ENCODE measurements around the gene CCER1. TPM values are rescaled to one million over a fixed set of nuclear protein-coding genes. Genes with fewer than 3 reads are reported as not detected.

The CCER1 gene
- polyA plus RNA-seq, 6 donors from 2014 or later, result not detected

- ATAC-seq (ENCODE audit: low read depth in 2 of 2) (peak; percentile 34 to 48), DNase-seq (peak; percentile 23)
- no peaks in the 10 kb centered on the region for H3K4me1 Mint-ChIP-seq
- H3K36me3 Mint-ChIP-seq, result no peaks in the 10 kb centered on the region
- H3K27ac Mint-ChIP-seq, result no peak overlapping the region
- no peaks in the 10 kb centered on the region for H3K9me3 Mint-ChIP-seq
- peaks cover 0 to 3% (median 0%) of the 10 kb centered on the region in 3 donors for H3K27me3 Mint-ChIP-seq
- H3K4me3 Mint-ChIP-seq, result no peak overlapping the region
Measured at GRCh38 chr12:90959538-90960139, 4.7 kb upstream of the CCER1 start.

GRCh38 chr12:90959032-90959431, 4.1 kb upstream of the CCER1 start:
- no peaks in the 10 kb centered on the region for H3K9me3 Mint-ChIP-seq

GRCh38 chr12:90958347-90958746, 3.4 kb upstream of the CCER1 start:
- DNase-seq (no peak), ATAC-seq (ENCODE audit: low read depth in 2 of 2) (no peak)
- Mint-ChIP-seq H3K27ac (peak overlapping the region in 1 of 6 donors; percentile 22), H3K9me3 (peaks cover 0 to 1% (median 0%) of the 10 kb centered on the region in 7 donors), H3K36me3 (no peaks in the 10 kb centered on the region), H3K27me3 (peaks cover 3 to 8% (median 7%) of the 10 kb centered on the region in 3 donors), H3K4me1 (peaks cover 0 to 1% (median 0%) of the 10 kb centered on the region in 3 donors), H3K4me3 (no peak overlapping the region)

More at GRCh38 chr12:90959032-90959431, 4.1 kb upstream of the CCER1 start:
- ATAC-seq (ENCODE audit: low read depth in 2 of 2) (no peak), DNase-seq (no peak)
- Mint-ChIP-seq H3K27me3 (peaks cover 0 to 3% (median under 1%) of the 10 kb centered on the region in 3 donors), H3K4me1 (no peaks in the 10 kb centered on the region), H3K36me3 (no peaks in the 10 kb centered on the region), H3K27ac (no peak overlapping the region), H3K4me3 (no peak overlapping the region)

GRCh38 chr12:90954428-90954827, 548 bp downstream of the CCER1 start:
- Mint-ChIP-seq H3K4me3 (no peak overlapping the region), H3K36me3 (no peaks in the 10 kb centered on the region), H3K4me1 (peaks cover 0 to 1% (median 0%) of the 10 kb centered on the region in 3 donors), H3K27ac (no peak overlapping the region), H3K9me3 (peaks cover 0 to 1% (median 0%) of the 10 kb centered on the region in 7 donors), H3K27me3 (peaks cover 3 to 8% (median 7%) of the 10 kb centered on the region in 3 donors)
- no peak for ATAC-seq (ENCODE audit: low read depth in 2 of 2)
- no peak for DNase-seq

- H3K27me3 Mint-ChIP-seq, result peaks cover 3 to 8% (median 7%) of the 10 kb centered on the region in 3 donors
Measured at GRCh38 chr12:90953956-90954421, 987 bp downstream of the CCER1 start.

GRCh38 chr12:90951432-90952105, 3.4 kb downstream of the CCER1 start:
- no peak overlapping the region for H3K4me3 Mint-ChIP-seq

More at GRCh38 chr12:90953956-90954421, 987 bp downstream of the CCER1 start:
- DNase-seq (no peak), ATAC-seq (ENCODE audit: low read depth in 2 of 2) (no peak)
- no peaks in the 10 kb centered on the region for H3K36me3 Mint-ChIP-seq
- peaks cover 0 to 1% (median 0%) of the 10 kb centered on the region in 3 donors for H3K4me1 Mint-ChIP-seq
- no peak overlapping the region for H3K27ac Mint-ChIP-seq
- peaks cover 0 to 1% (median 0%) of the 10 kb centered on the region in 7 donors for H3K9me3 Mint-ChIP-seq
- H3K4me3 Mint-ChIP-seq, result no peak overlapping the region

GRCh38 chr12:90947869-90948268, 7.1 kb downstream of the CCER1 start:
- H3K4me3 Mint-ChIP-seq, result peak overlapping the region in 1 of 8 donors; percentile 9
- DNase-seq, result no peak
- no peak for ATAC-seq (ENCODE audit: low read depth in 2 of 2)
- no peaks in the 10 kb centered on the region for H3K4me1 Mint-ChIP-seq
- no peaks in the 10 kb centered on the region for H3K36me3 Mint-ChIP-seq
- no peaks in the 10 kb centered on the region for H3K27me3 Mint-ChIP-seq
- H3K9me3 Mint-ChIP-seq, result no peaks in the 10 kb centered on the region
- H3K27ac Mint-ChIP-seq, result no peak overlapping the region

More at GRCh38 chr12:90951432-90952105, 3.4 kb downstream of the CCER1 start:
- H3K27ac Mint-ChIP-seq, result no peak overlapping the region
- H3K9me3 Mint-ChIP-seq, result peaks cover 0 to 1% (median 0%) of the 10 kb centered on the region in 7 donors
- H3K4me1 Mint-ChIP-seq, result peaks cover 0 to 1% (median 0%) of the 10 kb centered on the region in 3 donors
- DNase-seq, result no peak
- peaks cover 0 to 8% (median 7%) of the 10 kb centered on the region in 3 donors for H3K27me3 Mint-ChIP-seq
- H3K36me3 Mint-ChIP-seq, result no peaks in the 10 kb centered on the region
- ATAC-seq (ENCODE audit: low read depth in 2 of 2), result no peak

- ATAC-seq (ENCODE audit: low read depth in 2 of 2), result peak; percentile 41 to 50
- H3K27me3 Mint-ChIP-seq, result no peaks in the 10 kb centered on the region
Measured at GRCh38 chr12:90945070-90945649, 9.8 kb downstream of the CCER1 start.

GRCh38 chr12:90943255-90943654, 11.7 kb downstream of the CCER1 start:
- H3K4me1 Mint-ChIP-seq, result no peaks in the 10 kb centered on the region
- no peaks in the 10 kb centered on the region for H3K9me3 Mint-ChIP-seq
- no peak overlapping the region for H3K27ac Mint-ChIP-seq
- no peak overlapping the region for H3K4me3 Mint-ChIP-seq
- ATAC-seq (ENCODE audit: low read depth in 2 of 2) (no peak), DNase-seq (no peak)
- H3K36me3 Mint-ChIP-seq, result no peaks in the 10 kb centered on the region
- peaks cover 0 to 8% (median 0%) of the 10 kb centered on the region in 3 donors for H3K27me3 Mint-ChIP-seq

More at GRCh38 chr12:90945070-90945649, 9.8 kb downstream of the CCER1 start:
- no peaks in the 10 kb centered on the region for H3K36me3 Mint-ChIP-seq
- no peak for DNase-seq
- no peaks in the 10 kb centered on the region for H3K9me3 Mint-ChIP-seq
- no peak overlapping the region for H3K27ac Mint-ChIP-seq
- no peaks in the 10 kb centered on the region for H3K4me1 Mint-ChIP-seq
- no peak overlapping the region for H3K4me3 Mint-ChIP-seq

GRCh38 chr12:90940872-90941499, 14.0 kb downstream of the CCER1 start:
- no peaks in the 10 kb centered on the region for H3K36me3 Mint-ChIP-seq
- ATAC-seq (ENCODE audit: low read depth in 2 of 2), result peak in 1 of 2 donors; percentile 44
- H3K9me3 Mint-ChIP-seq, result no peaks in the 10 kb centered on the region
- H3K27ac Mint-ChIP-seq, result no peak overlapping the region
- H3K4me1 Mint-ChIP-seq, result no peaks in the 10 kb centered on the region
- DNase-seq, result no peak
- H3K4me3 Mint-ChIP-seq, result no peak overlapping the region
- peaks cover 5 to 14% (median 12%) of the 10 kb centered on the region in 3 donors for H3K27me3 Mint-ChIP-seq

- H3K36me3 Mint-ChIP-seq, result no peaks in the 10 kb centered on the region
- H3K9me3 Mint-ChIP-seq, result peaks cover 0 to 2% (median 0%) of the 10 kb centered on the region in 7 donors
Measured at GRCh38 chr12:90939382-90939781, 15.6 kb downstream of the CCER1 start.

GRCh38 chr12:90938451-90938850, 16.5 kb downstream of the CCER1 start:
- Mint-ChIP-seq H3K27ac (no peak overlapping the region), H3K27me3 (peaks cover 15 to 32% (median 23%) of the 10 kb centered on the region in 3 donors), H3K9me3 (peaks cover 0 to 4% (median 0%) of the 10 kb centered on the region in 7 donors), H3K4me3 (no peak overlapping the region), H3K4me1 (no peaks in the 10 kb centered on the region), H3K36me3 (no peaks in the 10 kb centered on the region)
- ATAC-seq (ENCODE audit: low read depth in 2 of 2), result no peak
- no peak for DNase-seq

More at GRCh38 chr12:90939382-90939781, 15.6 kb downstream of the CCER1 start:
- H3K4me3 Mint-ChIP-seq, result no peak overlapping the region
- no peaks in the 10 kb centered on the region for H3K4me1 Mint-ChIP-seq
- DNase-seq (no peak), ATAC-seq (ENCODE audit: low read depth in 2 of 2) (no peak)
- peak overlapping the region in 1 of 6 donors; percentile 40 for H3K27ac Mint-ChIP-seq
- peaks cover 15 to 24% (median 23%) of the 10 kb centered on the region in 3 donors for H3K27me3 Mint-ChIP-seq

- Mint-ChIP-seq H3K9me3 (peaks cover 0 to 5% (median 0%) of the 10 kb centered on the region in 7 donors), H3K4me3 (no peak overlapping the region), H3K4me1 (no peaks in the 10 kb centered on the region), H3K27ac (no peak overlapping the region), H3K27me3 (peaks cover 15 to 32% (median 23%) of the 10 kb centered on the region in 3 donors), H3K36me3 (no peaks in the 10 kb centered on the region)
- no peak for ATAC-seq (ENCODE audit: low read depth in 2 of 2)
- no peak for DNase-seq
Measured at GRCh38 chr12:90937651-90938050, 17.3 kb downstream of the CCER1 start.

Measured in naive B cell (primary cell).